ENCODE measurements around the gene INPP5J.

DNA sequence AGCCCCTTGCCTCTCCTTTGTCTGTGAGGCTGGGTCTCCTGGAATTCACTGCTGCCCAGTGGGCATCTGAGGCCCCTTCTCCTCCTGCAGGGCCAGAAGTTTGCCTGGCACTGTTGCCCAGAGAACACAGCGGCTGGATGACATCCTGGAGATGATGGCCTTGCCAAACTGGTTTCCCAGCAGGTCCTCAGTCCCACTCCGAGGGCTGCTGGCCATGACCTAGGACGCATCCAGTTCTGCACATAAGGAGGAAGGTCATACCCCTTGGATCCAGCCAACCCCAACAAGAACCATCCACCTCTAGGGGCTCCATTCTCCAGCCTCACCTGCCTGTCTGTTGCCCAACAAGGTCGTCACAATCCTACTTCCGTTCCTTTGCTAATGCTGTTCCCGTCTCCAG lies 45.1 kb upstream of the INPP5J start:
- TF ChIP-seq CTCF (conservative IDR thresholded peaks at IDR 0.05 in 1 of 2, IDR thresholded peaks at IDR 0.05 in 1 of 2; ENCODE audit: low read depth in 1 of 2, low read length in 2 of 2) = no peak
- no peak for TF ChIP-seq EZH2 (IDR thresholded peaks at IDR 0.05; ENCODE audit: low read length, missing control alignments)

Data from fibroblast of lung (primary cell).